Thymus (tissue), 11 donors: Measurements from ENCODE around the gene HOXB13. TPM values are rescaled to one million over a fixed set of nuclear protein-coding genes. Genes with fewer than 3 reads are reported as not detected.
A peak's percentile ranks its signal among the peaks of the same experiment; 100 is the strongest.

Experiments used
- DNase-seq, 9 donors: peaks; one replicate each; pipeline ENCODE4 v3.0.0-alpha.2; 2013; ENCODE audit warnings: low spot score in 9 of 9, low read depth in 6 of 9, missing footprints in 1 of 9
- H3K27ac ChIP-seq, 2 donors: one replicate each; pipeline ENCODE4 v1.5.1; 2013; ENCODE audit warnings: control low read depth in 1 of 2, low read depth in 1 of 2, low read length in 1 of 2, mild to moderate bottlenecking in 1 of 2, moderate library complexity in 1 of 2
- H3K27me3 ChIP-seq, 2 donors: one replicate each; pipeline ENCODE4 v1.5.1; 2013; ENCODE audit warnings: low read length in 1 of 2; ENCODE audit not compliant: control insufficient read depth in 2 of 2, insufficient read depth in 1 of 2
- H3K36me3 ChIP-seq, 2 donors: one replicate each; pipeline ENCODE4 v1.5.1; 2013; ENCODE audit warnings: low read length in 1 of 2, mild to moderate bottlenecking in 1 of 2, moderate library complexity in 1 of 2; ENCODE audit not compliant: control insufficient read depth in 2 of 2, insufficient read depth in 2 of 2
- H3K4me1 ChIP-seq, 2 donors: one replicate each; pipeline ENCODE4 v1.5.1; 2013; ENCODE audit warnings: low read length in 2 of 2; ENCODE audit not compliant: control insufficient read depth in 2 of 2, insufficient read depth in 2 of 2
- H3K4me3 ChIP-seq, 2 donors: one replicate each; pipeline ENCODE4 v1.5.1; 2013; ENCODE audit warnings: low read length in 2 of 2, control low read depth in 1 of 2, mild to moderate bottlenecking in 1 of 2
- H3K9me3 ChIP-seq, 2 donors: one replicate each; pipeline ENCODE4 v1.5.1; 2013; ENCODE audit warnings: low read length in 1 of 2, mild to moderate bottlenecking in 1 of 2; ENCODE audit not compliant: control insufficient read depth in 2 of 2, insufficient read depth in 1 of 2
- WGBS: extraction: QIAGEN DNeasy Blood & Tissue Kit; methylation state at CpG from one replicate; pipeline ENCODE4 v1.1.7; 2013; 5-methylcytosine and 5-hydroxymethylcytosine counted together
- polyA plus RNA-seq: library from polyadenylated mRNA; stranded (reverse); fragments of 200-250 nt; gene quantifications from one replicate; pipeline ENCODE4 v1.2.3, GENCODE V29; 2013
- total RNA-seq: library from RNA; stranded (reverse); fragments of 120-200 nt; gene quantifications from one replicate; pipeline ENCODE4 v1.2.4, GENCODE V29; 2013
- donor health status: healthy.

HOXB13 gene
- total and polyA plus RNA-seq, 2 donors: 0.24 to 0.32 TPM

DNA sequence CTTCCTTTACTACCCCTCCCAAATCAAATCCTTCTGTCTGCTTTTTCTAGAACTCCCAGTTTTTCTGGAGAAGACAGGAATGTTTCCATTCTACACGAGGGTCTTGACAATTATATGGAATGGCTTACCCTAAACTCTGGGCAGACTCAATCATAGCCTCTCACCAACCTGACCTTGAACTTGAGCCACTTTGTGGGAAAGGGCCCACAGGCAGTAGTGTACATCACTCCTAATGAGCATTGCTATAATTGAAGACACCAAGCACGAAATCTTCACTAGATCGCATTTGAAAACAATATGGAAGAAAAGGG, 1.6 kb upstream of the HOXB13 start:
- Histone ChIP-seq H3K27me3 (peaks cover 88 to 100% of the 10 kb centered on the region in 2 donors), H3K9me3 (peaks cover 1 to 9% of the 10 kb centered on the region in 2 donors), H3K36me3 (no peaks in the 10 kb centered on the region), H3K4me1 (peaks cover 0 to 3% of the 10 kb centered on the region in 2 donors), H3K27ac (no peak overlapping the region), H3K4me3 (no peak overlapping the region)
- whole genome bisulfite sequencing: 34% methylated on average over 3 of the region's 3 CpGs
- no peak for DNase-seq

DNA sequence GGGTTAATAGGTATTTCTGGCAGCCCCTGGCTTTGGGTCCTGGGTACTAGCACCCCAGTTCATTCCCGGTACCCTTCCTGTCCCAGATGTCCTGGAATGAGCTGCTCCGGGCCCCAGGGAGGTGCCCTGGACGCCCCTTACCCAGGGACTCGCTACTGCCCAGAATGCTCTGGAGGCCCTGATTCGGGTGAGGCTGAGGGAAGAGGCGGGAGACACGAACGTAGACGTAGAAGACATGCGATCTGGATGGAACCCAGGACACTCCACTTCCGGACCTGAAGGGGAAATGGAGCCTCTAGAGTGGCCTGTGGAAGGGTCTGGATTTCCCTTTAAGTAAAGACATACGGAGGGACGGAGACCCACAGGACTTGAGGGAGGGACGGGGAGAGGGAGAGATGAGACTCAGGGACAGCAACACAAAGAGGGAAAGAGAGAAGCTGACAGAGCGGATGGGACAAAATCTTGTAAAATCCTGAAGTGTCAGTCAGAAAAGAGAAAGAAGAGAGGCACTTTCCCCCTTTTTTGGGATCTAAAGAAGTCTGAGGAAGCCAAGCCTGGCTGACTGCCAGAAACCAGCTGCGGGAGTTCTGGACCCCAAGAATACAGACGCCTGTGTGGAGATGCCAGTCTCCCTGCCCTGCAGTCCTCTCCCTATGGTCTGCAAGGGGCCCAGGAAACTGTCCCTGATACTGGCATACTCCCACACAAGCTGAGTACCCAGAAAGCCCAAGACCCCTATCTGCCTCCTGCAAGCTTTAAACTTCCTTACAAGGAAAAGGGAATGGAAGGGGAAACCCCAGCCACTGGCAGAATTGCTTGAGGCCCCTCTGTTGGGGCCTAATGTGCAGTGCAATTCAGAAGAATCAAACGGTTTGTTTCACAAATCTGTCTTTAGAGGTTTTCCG, 1.0 kb upstream of the HOXB13 start:
- Histone ChIP-seq H3K27ac (no peak overlapping the region), H3K27me3 (peaks cover 89 to 100% of the 10 kb centered on the region in 2 donors), H3K36me3 (no peaks in the 10 kb centered on the region), H3K4me3 (no peak overlapping the region), H3K4me1 (peaks cover 0 to 5% of the 10 kb centered on the region in 2 donors), H3K9me3 (peaks cover 1 to 15% of the 10 kb centered on the region in 2 donors)
- WGBS: 14% methylated on average over 19 of the region's 19 CpGs
- no peak for DNase-seq

DNA sequence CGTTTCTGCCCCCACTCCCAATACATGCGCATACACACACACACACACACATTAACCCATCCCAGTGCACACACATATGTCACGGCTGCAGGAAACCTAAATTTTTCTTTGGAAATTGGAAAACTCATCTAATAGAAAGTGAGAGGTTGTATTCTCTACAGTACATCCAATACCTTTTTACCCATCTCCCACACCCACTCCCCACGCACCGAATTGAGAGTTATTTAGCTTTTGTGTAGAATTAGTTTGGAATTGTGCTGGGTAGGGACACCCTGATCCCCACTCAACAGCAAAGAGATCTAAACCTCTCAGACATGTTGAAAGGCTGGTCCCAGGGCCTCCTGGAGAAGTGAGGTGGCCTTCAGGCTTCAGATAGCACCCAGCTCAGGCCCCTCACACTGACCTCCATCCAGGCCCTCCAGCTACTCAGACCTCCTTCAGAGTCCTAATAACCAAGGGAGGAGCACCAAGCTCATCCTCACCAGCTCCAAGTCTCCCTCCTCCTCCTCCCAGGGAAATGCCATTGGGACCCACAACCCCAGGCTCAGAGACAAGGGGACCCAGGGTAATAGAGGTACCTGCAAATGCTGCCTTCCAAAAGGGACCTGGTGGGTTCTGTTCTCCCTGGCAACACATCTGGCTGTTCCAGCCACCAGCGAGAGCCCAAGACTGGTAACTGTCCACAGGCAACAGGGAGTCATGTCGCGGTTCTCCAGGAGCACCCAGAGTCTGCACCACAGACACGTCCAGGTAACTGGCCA, 955 bp downstream of the HOXB13 start:
- Histone ChIP-seq H3K4me3 (no peak overlapping the region), H3K27me3 (peaks cover 96 to 100% of the 10 kb centered on the region in 2 donors), H3K4me1 (peaks cover 0 to 18% of the 10 kb centered on the region in 2 donors), H3K36me3 (no peaks in the 10 kb centered on the region), H3K9me3 (peaks cover 1 to 11% of the 10 kb centered on the region in 2 donors), H3K27ac (no peak overlapping the region)
- WGBS: 35% methylated on average over 9 of the region's 9 CpGs
- no peak for DNase-seq

DNA sequence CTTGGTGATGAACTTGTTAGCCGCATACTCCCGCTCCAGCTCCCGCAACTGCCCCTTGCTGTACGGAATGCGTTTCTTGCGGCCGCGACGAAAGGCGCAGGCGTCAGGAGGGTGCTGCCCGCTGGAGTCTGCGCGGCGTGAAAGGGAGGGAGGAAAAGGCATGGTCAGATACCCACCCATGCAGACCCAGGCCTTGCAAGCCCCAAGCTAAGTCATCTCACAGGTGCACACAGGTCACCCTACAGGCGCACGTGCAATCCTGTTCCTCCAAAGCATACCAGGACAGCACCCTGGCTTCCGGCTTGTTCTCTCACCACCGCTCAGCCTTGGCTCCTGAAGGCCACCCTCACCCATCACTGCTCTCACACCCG, 1.6 kb downstream of the HOXB13 start:
- Histone ChIP-seq H3K4me3 (no peak overlapping the region), H3K9me3 (peaks cover 1 to 15% of the 10 kb centered on the region in 2 donors), H3K36me3 (no peaks in the 10 kb centered on the region), H3K4me1 (peaks cover 0 to 19% of the 10 kb centered on the region in 2 donors), H3K27me3 (peaks cover 95 to 100% of the 10 kb centered on the region in 2 donors), H3K27ac (no peak overlapping the region)
- no peak for DNase-seq
- 11% methylated on average over 20 of the region's 20 CpGs for WGBS

DNA sequence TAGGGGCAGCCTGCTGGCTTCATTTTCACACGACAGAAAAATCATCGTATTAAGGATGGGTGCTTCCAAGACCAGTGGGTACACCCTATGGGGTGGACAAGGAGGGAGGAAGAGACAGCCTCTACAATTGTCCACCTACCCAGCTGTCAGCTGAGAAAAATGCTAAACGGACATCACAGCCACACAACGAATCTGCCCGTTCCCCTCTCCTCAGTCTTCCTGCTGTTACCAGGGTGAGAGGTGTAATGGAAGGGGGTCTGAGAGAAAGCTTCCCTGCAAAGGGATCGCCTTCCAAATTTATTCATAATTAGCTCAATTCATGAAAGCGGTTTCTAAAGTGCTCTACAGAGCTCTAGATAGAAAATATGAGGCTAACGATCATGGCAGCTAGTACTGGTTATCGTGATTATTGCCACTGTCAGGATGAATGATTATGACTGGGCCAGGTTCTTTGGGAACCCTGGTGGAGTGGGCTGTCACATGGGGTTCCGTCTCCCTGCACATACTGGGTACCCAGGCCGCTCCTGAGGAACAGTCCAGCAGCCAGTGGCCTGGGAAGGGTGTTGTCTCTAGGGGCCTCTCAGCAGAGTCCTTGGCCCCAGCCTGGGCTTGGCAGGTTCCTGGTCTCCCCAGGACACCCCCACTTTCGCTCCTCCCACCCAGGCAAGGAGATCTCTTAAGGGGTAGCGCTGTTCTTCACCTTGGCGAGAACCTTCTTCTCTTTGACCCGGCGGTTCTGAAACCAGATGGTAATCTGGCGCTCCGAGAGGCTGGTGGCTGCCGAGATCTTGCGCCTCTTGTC, 2.2 kb downstream of the HOXB13 start:
- Histone ChIP-seq H3K27ac (no peak overlapping the region), H3K4me1 (peaks cover 0 to 19% of the 10 kb centered on the region in 2 donors), H3K27me3 (peaks cover 95 to 100% of the 10 kb centered on the region in 2 donors), H3K36me3 (no peaks in the 10 kb centered on the region), H3K4me3 (no peak overlapping the region), H3K9me3 (peaks cover 1 to 15% of the 10 kb centered on the region in 2 donors)
- 17% methylated on average over 20 of the region's 20 CpGs for WGBS
- DNase-seq: no peak

DNA sequence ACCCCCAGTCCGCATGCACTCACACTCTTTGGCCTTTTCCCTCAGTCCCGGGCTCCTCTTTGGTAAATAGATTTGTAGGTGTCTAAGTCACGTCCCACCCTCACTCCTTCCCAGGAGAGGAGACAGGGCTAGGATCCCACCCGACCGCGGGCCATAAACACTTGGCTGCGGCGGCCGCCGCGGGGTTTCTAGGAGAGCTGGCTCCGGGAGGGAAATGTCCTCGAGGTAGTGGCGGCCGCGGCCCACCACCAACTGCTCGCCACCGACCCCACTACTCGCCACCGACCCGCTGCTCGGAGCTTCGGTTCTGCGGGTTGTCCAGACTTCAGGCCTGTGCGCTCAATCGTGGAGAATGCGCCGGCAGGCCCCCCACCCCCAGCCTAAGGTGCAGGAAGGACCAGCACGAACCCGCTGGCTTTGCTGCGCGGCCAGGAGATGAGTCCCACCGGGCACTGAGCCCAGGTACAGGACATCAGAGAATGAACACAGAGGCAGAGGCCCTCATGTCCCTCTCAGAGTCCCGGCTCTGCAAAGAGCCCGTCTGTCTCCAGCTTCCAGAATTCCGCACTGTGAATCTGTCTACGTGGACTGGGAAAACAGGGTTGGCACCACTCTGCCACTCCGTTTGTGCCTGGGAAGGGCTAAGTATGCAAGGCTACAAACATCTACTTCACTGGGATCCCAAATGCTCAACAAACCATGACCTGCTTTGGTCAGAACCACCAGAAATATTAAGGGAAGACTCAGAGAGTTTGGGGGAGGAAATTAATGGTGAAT, 3.1 kb downstream of the HOXB13 start:
- WGBS: 6% methylated on average over 38 of the region's 38 CpGs
- peaks cover 1 to 15% of the 10 kb centered on the region in 2 donors for H3K9me3 ChIP-seq
- peaks cover 0 to 19% of the 10 kb centered on the region in 2 donors for H3K4me1 ChIP-seq
- no peak overlapping the region for H3K27ac ChIP-seq
- no peak for DNase-seq
- no peak overlapping the region for H3K4me3 ChIP-seq
- peaks cover 94 to 100% of the 10 kb centered on the region in 2 donors for H3K27me3 ChIP-seq
- no peaks in the 10 kb centered on the region for H3K36me3 ChIP-seq

DNA sequence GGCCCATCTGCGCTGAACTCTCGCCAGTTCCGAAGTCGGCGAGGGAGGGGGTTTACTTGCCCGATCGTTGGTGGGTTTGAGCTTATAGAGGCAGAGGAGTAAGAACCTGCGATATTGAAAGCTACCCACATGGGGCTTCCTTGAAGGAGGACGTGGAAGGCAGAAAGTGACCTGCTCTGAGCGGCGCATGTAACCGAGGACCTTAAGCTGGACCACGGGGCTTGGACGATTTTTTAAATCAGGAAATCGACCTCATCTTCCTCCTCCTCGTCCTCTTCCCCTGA, 3.6 kb downstream of the HOXB13 start:
- Histone ChIP-seq H3K27me3 (peaks cover 91 to 100% of the 10 kb centered on the region in 2 donors), H3K36me3 (no peaks in the 10 kb centered on the region), H3K4me1 (peaks cover 0 to 19% of the 10 kb centered on the region in 2 donors), H3K4me3 (no peak overlapping the region), H3K27ac (no peak overlapping the region), H3K9me3 (peaks cover 1 to 15% of the 10 kb centered on the region in 2 donors)
- DNase-seq: no peak
- WGBS: 3% methylated on average over 16 of the region's 16 CpGs

DNA sequence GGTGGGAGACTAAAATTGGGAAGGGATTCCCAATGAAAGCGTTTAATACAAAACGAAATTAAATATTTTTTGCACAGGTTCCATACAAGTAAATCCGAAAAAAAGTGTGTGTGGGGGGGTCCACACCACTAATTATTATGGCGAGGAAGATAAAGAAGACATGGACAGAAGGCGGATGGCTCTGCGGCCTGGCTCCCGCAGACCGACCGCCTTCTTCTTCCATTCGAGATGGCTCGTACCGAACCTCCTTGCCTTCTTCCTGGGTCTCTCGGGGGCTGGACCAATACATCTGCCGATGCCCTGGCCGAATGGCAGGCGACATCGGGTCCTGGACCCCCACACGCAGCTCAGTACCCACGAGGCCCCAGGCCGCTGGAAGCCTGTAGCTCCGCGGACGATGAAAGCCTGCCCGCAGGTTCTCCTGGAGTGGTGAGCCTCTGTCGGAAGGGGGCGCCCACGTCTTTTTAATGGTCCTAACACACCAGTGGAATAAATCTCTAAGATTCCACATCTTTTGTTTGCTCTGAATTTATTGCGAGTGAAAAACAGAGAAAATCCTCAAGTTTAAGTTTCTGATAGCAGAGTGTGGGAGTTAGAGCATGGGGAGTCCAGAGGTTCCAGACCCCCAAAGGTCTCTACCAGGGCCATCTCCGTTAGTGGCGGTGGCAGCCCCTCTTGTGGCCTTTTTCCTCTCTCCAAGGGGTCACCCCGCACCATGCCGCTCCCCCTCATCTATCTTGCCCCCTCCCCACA, 4.1 kb downstream of the HOXB13 start:
- H3K27ac ChIP-seq: no peak overlapping the region
- H3K27me3 ChIP-seq: peaks cover 92 to 100% of the 10 kb centered on the region in 2 donors
- H3K36me3 ChIP-seq: no peaks in the 10 kb centered on the region
- peak in 7 of 9 donors; percentile 32 to 83 (median 43) for DNase-seq
- peaks cover 0 to 21% of the 10 kb centered on the region in 2 donors for H3K4me1 ChIP-seq
- H3K4me3 ChIP-seq: no peak overlapping the region
- peaks cover 1 to 15% of the 10 kb centered on the region in 2 donors for H3K9me3 ChIP-seq
- WGBS: 7% methylated on average over 32 of the region's 32 CpGs
